ENCODE data around the gene GDPD3.

DNA sequence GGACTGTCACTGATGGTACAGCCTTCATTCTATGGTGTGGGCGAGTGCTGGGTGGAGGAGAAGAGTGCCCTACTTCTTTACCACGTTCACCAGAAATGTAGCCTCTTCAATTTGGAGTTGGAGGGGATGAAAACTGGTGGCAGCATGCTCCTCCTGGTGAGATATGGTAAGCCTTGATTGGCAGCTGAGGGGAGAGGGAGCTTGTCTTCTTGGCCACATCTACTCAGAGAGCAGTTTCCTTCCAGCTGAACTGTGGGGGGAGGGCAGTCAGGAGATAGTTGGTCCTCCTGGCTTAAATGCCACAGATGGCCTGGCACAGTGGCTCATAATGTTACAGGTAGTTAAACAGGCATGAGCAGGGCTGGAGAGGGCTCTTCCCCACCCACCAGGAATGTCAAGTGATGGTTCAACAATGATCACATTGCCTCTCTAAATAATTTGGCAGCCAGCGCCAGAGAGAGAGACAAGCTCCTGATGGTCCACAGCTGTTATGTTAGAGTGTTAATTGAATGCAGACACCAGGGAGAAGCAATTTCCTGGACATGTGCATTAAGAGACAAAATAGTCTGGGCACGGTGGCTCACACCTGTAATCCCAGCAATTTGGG lies 18.6 kb upstream of the GDPD3 start:
- TF ChIP-seq, protein P1, sequence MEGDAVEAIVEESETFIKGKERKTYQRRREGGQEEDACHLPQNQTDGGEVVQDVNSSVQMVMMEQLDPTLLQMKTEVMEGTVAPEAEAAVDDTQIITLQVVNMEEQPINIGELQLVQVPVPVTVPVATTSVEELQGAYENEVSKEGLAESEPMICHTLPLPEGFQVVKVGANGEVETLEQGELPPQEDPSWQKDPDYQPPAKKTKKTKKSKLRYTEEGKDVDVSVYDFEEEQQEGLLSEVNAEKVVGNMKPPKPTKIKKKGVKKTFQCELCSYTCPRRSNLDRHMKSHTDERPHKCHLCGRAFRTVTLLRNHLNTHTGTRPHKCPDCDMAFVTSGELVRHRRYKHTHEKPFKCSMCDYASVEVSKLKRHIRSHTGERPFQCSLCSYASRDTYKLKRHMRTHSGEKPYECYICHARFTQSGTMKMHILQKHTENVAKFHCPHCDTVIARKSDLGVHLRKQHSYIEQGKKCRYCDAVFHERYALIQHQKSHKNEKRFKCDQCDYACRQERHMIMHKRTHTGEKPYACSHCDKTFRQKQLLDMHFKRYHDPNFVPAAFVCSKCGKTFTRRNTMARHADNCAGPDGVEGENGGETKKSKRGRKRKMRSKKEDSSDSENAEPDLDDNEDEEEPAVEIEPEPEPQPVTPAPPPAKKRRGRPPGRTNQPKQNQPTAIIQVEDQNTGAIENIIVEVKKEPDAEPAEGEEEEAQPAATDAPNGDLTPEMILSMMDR (IDR thresholded peaks at IDR 0.05) = no peak
- no peak for TF ChIP-seq POLR2A (IDR thresholded peaks at IDR 0.05)
